ENCODE data around the gene EPO. TPM values are rescaled to one million over a fixed set of nuclear protein-coding genes. Genes with fewer than 3 reads are reported as not detected.

The EPO gene
- total and polyA plus RNA-seq, 2 of the 8 experiments (the other 6 are each of a cell fraction or from before 2014, with no cell fraction given), result 0.42 to 0.95 TPM

DNA sequence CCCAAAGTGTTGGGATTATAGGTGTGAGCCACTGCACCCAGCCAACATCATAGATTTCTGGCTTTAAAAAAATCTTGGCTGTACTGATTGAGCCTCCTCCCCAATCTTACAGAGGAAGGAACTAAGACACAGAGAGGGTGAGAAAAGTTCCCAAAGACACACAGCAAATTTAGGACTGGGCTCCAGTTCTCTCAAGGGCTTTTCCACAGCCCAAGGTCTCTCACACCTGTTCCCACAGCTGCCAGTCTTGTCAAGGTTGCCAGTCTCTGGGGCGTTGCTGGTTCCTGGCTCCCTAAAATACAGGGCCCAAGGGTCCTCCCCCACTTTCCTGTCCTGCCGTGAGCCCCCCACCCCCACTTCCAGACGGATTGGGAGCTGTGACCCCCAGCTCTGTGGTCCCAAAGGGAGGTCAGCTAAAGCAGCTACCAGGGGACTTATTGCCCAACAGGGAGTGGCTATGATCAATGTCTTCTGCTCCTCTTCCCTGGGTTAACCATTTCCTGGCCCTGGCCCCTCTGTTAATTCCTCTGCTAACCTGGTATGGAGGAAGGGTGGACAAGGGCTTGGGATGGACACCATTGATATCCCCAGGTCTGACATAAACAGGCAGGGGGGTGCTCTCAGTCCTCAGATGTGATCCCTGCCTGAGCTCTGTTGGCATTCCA is 10.0 kb downstream of the EPO start (continued):
- TF ChIP-seq CHD7 (IDR thresholded peaks at IDR 0.05; ENCODE audit: insufficient replicate concordance, low read length), result no peak
- TF ChIP-seq TEAD4 (IDR thresholded peaks at IDR 0.05; ENCODE audit: low read depth, low read length), result no peak
- no peak for TF ChIP-seq GTF2F1 (IDR thresholded peaks at IDR 0.05; ENCODE audit: borderline replicate concordance, low read depth, low read length)

Measured in H1 (cell line).